GM18511 (cell line): ENCODE data around the gene CEP250.

ENCODE experiments used
- ATAC-seq: cut with Tn5 transposase; IDR thresholded peaks from one replicate; pipeline ENCODE4 v1.9.1; 2021; ENCODE audit warnings: mild to moderate bottlenecking, moderate library complexity; ENCODE audit not compliant: unreplicated experiment

Gene CEP250

GRCh38 chr20:35559042-35559693 is 103.8 kb downstream of the CEP250 start:
- no peak for ATAC-seq

DNA sequence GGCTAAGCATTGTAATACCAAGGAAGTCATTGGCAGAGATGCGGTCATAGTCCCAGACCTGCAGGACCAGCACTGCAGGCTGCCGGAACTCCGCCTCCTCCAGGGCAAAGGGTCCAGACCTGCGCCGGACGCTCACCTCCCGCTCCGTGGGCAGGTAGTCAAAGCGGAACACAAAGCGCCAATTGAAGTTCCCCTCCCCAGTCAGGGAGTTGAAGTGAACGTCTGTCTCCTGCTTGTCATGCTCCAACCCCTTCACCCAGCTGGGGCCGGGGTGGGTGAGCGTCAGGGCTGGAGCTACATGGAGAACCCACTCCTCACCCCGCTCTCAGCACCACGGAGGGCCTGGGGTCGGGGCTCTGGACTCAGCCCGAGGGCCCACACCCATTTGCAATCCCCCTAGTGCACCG is 104.7 kb downstream of the CEP250 start:
- no peak for ATAC-seq

DNA sequence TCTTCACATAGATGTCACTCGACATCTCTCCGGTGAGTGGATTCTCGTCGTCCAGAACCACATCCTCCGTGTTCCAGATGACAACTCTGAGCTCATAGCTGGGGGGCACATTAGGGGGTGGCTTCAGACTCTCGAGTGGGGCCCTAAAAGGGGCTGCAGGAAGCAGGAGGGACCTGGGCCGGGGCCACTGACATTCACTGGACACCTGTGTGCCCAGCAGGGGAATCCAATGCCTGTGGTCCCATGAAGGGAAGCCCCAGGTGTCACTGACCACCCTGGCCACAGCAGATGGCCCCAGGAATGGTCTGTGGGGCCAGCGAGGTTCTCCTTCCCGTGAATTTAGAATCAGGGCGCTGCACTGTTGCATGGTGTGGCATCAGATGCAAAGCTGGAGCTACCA is 105.1 kb downstream of the CEP250 start:
- ATAC-seq = no peak

DNA sequence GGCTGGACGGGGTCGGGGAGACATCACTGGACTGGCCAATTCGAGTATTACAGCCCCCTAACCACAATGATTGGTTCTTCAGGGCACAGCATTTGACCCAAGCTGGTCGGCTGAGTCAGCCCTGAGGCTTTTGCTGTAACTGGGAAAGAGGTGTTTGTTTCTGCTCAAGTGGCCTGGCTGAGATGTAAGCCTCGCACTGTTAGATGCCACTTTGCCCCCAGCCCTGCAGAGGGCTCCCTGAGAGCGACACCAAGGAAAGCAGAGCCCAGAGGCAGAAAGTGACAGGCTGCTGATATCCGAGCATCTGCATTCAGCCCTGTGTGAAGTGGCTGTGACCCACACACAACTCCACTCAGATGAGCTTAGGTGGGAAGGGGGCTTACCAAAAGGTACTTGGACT is 105.9 kb downstream of the CEP250 start:
- no peak for ATAC-seq

- no peak for ATAC-seq
These were observed 106.3 kb downstream of the CEP250 start for GRCh38 chr20:35561671-35562070.

GRCh38 chr20:35562541-35563110 is 107.2 kb downstream of the CEP250 start:
- no peak for ATAC-seq

DNA sequence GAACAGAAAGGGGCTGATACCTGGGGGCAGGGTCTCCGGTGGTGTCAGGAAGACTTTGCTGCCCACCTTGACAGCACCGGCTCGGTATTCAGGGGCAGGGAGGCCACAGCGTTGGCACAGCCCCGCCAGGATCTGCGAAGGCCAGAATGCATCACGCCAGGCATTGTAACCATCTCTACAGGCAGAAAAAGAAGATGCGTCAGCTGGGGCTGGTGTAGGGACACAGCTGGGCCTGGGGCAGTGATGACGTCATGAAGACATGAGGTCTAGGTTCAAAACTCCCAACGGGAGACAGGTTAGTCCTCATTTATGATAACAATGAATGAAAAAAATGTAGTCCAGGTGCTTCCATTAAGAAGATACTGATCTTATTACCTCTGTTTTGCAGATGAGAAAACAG is 108.4 kb downstream of the CEP250 start:
- no peak for ATAC-seq

- no peak for ATAC-seq
These were observed 109.5 kb downstream of the CEP250 start for GRCh38 chr20:35564905-35565304.

GRCh38 chr20:35568645-35569044 is 113.2 kb downstream of the CEP250 start:
- ATAC-seq = no peak
